Type B pancreatic cell (in vitro differentiated cells): Measurements from ENCODE around the gene EIF4B. TPM values are rescaled to one million over a fixed set of nuclear protein-coding genes. Genes with fewer than 3 reads are reported as not detected.
A peak's percentile ranks its signal among the peaks of the same experiment; 100 is the strongest.

Experiments used
- DNase-seq: peaks from one replicate; pipeline ENCODE4 v3.0.0; 2021; ENCODE audit warnings: mixed read lengths; ENCODE audit not compliant: unreplicated experiment; ENCODE audit errors: extremely low spot score
- H3K27ac Mint-ChIP-seq: 2 replicates; pipeline ENCODE4 v1.8.0; 2021; ENCODE audit warnings: mild to moderate bottlenecking, mixed read lengths
- H3K27me3 Mint-ChIP-seq: 2 replicates; pipeline ENCODE4 v1.8.0; 2021; ENCODE audit warnings: mixed read lengths
- H3K36me3 Mint-ChIP-seq: 2 replicates; pipeline ENCODE4 v1.8.0; 2021; ENCODE audit warnings: mixed read lengths
- H3K4me1 Mint-ChIP-seq: one replicate; pipeline ENCODE4 v1.8.0; 2021; ENCODE audit warnings: mixed read lengths; ENCODE audit not compliant: unreplicated experiment
- H3K4me3 Mint-ChIP-seq: 2 replicates; pipeline ENCODE4 v1.8.0; 2021; ENCODE audit warnings: mild to moderate bottlenecking, mixed read lengths
- H3K9me3 Mint-ChIP-seq: 2 replicates; pipeline ENCODE4 v1.8.0; 2021; ENCODE audit warnings: mixed read lengths
- CTCF ChIP-seq: fragments of 200-600 bp; sonication (generic); conservative IDR thresholded peaks from 2 replicates; pipeline ENCODE4 v1.5.0; 2021; ENCODE audit warnings: antibody characterized with exemption, mild to moderate bottlenecking
- total RNA-seq: library from RNA; stranded (reverse); gene quantifications from 2 replicates; pipeline ENCODE4 v1.2.1, GENCODE V29; 2021; ENCODE audit warnings: low replicate concordance

Gene EIF4B
- total RNA-seq, 1 donor from 2014 or later, result 521 TPM

GRCh38 chr12:53067993-53068770 lies 61.9 kb downstream of the EIF4B start:
- H3K27me3 Mint-ChIP-seq, result no peaks in the 10 kb centered on the region
- DNase-seq, result no peak
- no peak for TF ChIP-seq CTCF
- H3K36me3 Mint-ChIP-seq, result peaks cover 16% of the 10 kb centered on the region
- peaks cover 47% of the 10 kb centered on the region for H3K4me1 Mint-ChIP-seq
- no peak overlapping the region for H3K27ac Mint-ChIP-seq
- H3K9me3 Mint-ChIP-seq, result no peaks in the 10 kb centered on the region
- no peak overlapping the region for H3K4me3 Mint-ChIP-seq

- Mint-ChIP-seq H3K9me3 (no peaks in the 10 kb centered on the region), H3K27ac (no peak overlapping the region), H3K36me3 (peaks cover 18% of the 10 kb centered on the region), H3K4me3 (no peak overlapping the region), H3K27me3 (no peaks in the 10 kb centered on the region), H3K4me1 (peaks cover 48% of the 10 kb centered on the region)
- TF ChIP-seq CTCF, result no peak
- DNase-seq, result no peak
Measured at GRCh38 chr12:53068811-53069585, 62.7 kb downstream of the EIF4B start.

- Mint-ChIP-seq H3K9me3 (no peaks in the 10 kb centered on the region), H3K36me3 (peaks cover 26% of the 10 kb centered on the region), H3K4me1 (peaks cover 52% of the 10 kb centered on the region), H3K27me3 (no peaks in the 10 kb centered on the region), H3K27ac (peak overlapping the region; percentile 70), H3K4me3 (no peak overlapping the region)
- no peak for DNase-seq
- no peak for TF ChIP-seq CTCF
Measured at GRCh38 chr12:53069621-53070410, 63.6 kb downstream of the EIF4B start.

- peak overlapping the region; percentile 17 for H3K4me3 Mint-ChIP-seq
- H3K27ac Mint-ChIP-seq, result peak overlapping the region; percentile 70
- no peaks in the 10 kb centered on the region for H3K9me3 Mint-ChIP-seq
- no peak for TF ChIP-seq CTCF
- peaks cover 53% of the 10 kb centered on the region for H3K4me1 Mint-ChIP-seq
- no peak for DNase-seq
- no peaks in the 10 kb centered on the region for H3K27me3 Mint-ChIP-seq
- peaks cover 29% of the 10 kb centered on the region for H3K36me3 Mint-ChIP-seq
Measured at GRCh38 chr12:53070877-53071492, 64.7 kb downstream of the EIF4B start.
